Measurements from ENCODE around the gene ANO6.
"Not testable (repeated sequence)": the region's sequence is repeated elsewhere in the genome, so short reads cannot be mapped to it uniquely, and the experiment has no call there.

The ANO6 gene

GRCh38 chr12:45348311-45348710, 132.4 kb downstream of the ANO6 start:
- DNase-seq (ENCODE audit: low spot score) = no peak

GRCh38 chr12:45348986-45349385, 133.1 kb downstream of the ANO6 start:
- DNase-seq (ENCODE audit: low spot score) = no peak

DNA sequence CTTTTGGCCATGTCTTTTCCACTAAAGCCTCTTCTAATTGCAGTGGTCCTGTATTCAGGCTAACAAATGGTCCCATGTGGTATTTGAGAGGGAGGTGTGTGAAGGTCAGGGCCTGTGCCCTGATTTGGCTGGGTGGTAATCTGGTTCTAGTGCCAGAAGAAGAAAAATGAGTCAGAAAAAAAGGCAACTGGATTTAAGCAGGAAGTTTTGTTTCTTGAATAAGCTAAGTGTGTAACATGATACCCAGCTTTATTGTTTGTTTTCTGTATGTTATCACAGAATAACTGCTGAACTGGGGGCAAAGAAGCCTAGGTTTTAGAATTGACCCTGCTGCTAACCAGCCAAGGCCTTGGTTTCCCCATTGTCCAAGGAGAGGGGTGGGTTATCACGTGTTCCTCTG, 134.0 kb downstream of the ANO6 start:
- DNase-seq (ENCODE audit: low spot score) = no peak

DNA sequence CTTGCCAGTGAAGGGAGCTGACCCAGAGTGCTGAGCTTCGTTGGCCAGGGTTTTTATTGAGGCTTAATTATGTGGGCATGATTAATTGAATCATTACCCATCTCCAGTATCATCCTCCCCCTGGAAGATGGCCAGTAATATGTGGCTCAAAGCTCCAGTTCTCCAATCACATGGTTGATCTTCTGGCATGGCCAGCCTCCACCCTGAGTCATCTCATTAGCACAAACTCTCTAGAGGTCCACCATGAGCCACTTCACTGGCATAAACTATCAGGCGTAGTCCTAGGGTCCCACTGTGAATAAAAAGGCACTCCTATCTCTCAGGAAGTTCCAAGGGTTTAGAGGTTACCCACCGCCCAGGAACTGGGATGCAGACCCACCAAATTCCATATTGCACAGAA, 135.0 kb downstream of the ANO6 start:
- DNase-seq (ENCODE audit: low spot score) = no peak

DNA sequence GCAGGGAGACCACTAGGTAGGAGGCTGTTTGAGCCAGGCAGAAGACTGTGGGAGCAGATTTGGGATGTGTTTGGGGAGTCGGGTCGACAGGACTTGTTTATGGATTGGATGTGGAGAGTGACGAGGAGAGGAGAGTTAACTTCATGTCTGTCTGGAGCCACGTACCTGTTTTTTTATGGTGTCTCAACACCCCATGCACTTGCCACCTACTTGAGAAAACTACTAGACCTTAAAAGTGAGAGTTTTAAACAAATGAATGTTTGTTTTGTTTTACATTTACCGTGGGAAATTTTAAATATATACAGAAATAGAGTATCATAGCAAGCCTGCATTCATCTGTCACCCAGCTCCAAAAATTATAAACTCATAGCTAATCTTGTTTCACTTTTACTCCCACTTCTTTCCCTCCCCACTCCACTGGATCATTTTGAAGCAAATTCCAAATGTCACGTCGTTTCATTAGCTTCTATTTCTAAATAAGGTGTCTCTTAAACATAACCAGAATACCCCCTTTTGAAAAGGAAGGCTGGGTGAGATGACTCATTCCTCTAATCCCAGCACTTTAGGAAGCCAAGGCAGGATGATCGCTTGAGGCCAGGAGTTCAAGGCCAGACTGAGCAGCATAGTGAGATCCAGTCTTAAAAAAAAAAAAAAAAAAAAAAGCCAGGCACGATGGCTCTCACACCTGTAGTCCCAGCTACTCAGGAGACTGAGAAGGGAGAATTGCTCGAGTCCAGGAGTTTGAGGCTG, 136.2 kb downstream of the ANO6 start:
- DNase-seq (ENCODE audit: low spot score) = no peak

DNA sequence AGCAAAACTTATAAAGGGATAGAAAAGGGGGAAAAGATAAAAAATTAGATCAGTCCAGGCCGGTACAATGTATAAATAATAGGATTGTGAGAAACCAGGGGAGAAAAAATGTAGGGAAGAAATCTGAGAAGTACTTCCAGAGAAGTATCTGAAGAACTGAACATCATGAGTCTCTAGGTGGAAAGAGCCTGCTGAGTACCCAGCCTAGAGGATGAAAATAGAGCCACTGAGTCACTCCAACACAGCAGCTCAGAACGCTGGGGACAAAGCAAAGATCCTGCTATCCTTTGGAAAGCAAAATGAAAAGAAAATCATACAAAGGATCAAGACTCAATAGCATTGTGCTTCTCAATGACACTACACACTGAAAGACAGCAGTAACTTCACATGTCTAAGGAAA, 138.0 kb downstream of the ANO6 start:
- DNase-seq (ENCODE audit: low spot score) = no peak

DNA sequence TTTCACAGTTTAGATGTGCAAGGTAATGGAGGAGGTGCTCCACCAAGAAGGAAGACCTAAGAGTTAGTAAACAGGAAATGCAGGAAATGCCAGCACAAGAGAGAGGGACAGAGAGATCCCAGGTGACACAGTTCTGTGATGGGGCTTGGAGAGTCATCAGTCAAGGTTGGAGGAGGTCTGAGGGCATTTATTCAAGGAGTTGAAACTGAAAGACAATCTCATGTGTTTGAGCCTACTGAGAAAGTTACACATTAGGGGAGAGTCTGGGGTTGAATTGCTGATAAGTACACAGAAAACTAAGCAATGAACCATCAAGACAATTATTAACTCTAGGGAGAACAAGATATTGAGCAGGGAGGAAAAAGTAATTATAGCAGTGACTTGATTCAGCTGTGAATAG, 138.5 kb downstream of the ANO6 start:
- no peak for DNase-seq (ENCODE audit: low spot score)

- no peak for DNase-seq (ENCODE audit: low spot score)
Measured at GRCh38 chr12:45355730-45356129, 139.8 kb downstream of the ANO6 start.

GRCh38 chr12:45356822-45357538, 141.1 kb downstream of the ANO6 start:
- DNase-seq (ENCODE audit: low spot score) = no peak

DNA sequence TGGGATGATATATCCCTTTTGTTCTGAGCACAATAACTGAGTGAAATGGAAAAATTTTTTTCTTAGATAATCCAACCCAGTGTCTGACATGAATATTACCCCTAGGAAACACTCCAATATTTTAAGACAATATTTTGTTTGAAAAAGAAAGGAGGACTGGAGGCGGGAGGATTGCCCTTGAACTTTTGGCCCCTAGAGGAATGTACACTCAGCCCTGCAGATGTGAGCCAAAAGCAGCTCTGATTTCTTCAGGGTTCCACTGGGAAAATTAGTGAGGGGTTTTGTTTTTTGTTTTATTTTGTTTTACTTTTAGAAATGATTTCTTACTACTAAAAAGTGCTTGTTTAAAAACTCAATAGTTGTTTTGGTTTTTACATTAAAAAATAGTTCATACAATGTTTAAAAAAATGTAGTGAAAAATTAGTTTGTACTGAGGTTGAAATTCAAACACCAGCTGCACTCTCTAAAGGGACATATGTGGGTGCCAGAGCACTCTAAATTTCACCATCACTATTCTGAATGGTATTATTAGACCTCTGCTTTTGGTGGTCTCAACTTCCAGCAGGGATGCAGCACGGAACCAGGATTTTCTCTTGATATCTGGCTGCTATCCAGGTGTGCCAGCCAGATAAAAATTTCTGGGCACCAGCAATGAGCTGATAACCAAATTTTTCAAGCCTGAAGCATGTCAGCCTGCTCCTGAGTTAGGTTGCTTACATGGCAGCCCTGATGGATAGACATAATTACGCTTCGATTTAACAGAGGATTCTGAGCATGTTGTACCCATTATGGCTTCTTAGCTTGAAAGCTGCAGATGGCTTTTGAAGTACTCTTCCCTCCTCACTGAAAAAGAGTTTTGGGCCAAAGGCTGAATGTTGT, 141.9 kb downstream of the ANO6 start:
- DNase-seq (ENCODE audit: low spot score) = no peak

- no peak for DNase-seq (ENCODE audit: low spot score)
Measured at GRCh38 chr12:45362291-45362690, 146.4 kb downstream of the ANO6 start.

DNA sequence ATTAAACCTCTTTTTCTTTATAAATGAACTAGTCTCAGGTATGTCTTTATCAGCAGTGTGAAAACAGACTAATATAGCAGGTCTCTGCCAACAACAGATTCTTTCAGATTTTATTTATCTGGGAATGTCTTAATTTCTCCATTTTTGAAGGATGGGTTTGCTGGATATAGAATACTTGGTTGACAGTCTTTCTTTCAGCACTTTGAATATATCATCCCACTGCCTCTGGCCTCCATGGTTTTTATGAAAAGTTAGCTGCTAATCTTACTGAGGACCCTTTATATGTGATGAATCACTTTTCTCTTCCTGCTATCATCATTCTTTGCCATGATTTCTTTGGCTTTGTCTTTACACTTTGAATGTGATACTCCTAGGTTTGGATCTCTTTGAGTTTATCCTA, 148.0 kb downstream of the ANO6 start:
- no peak for DNase-seq (ENCODE audit: low spot score)

- DNase-seq (ENCODE audit: low spot score) = no peak
Measured at GRCh38 chr12:45368841-45369489, 153.1 kb downstream of the ANO6 start.

- DNase-seq (ENCODE audit: low spot score) = no peak
Measured at GRCh38 chr12:45377815-45378214, 161.9 kb downstream of the ANO6 start.

DNA sequence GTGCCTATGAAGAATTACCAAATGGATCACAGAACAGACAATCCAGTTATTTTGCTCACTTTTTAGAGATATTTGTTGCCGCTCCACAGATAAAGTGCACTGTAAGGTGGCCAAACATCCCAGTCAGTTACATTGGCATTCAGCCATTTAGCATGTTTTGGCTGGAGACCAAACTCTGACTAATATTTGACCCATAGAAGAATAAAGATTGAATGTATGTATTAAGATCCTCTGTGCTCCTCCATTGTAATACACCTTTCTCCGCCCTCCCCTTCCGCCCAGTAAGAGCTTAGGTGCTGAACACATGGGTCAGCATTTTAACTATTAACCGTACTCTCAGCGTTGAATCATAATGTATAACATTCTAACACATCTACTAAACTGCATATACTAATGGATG, 163.4 kb downstream of the ANO6 start:
- no peak for DNase-seq (ENCODE audit: low spot score)

DNA sequence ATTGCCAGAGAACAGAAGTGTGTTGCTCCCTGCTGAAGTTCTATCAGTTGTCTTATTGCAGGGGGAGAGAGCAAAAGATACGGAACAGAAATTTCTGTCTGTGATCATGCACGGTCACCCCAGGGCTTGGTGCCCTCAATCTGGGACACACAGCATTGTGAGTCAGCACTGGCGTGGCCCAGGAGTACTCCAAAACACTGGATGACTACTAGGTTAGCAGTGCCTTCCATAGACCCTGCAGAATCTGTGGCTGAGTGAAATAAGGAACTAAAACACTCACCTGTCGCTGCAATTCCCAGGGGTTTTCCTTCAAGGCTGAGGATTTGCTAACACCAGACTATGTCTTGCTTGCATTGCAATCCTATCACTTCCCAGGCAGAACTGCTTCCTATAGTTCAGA, 165.5 kb downstream of the ANO6 start:
- DNase-seq (ENCODE audit: low spot score) = no peak

GRCh38 chr12:45388545-45388944, 172.7 kb downstream of the ANO6 start:
- DNase-seq (ENCODE audit: low spot score) = no peak

DNA sequence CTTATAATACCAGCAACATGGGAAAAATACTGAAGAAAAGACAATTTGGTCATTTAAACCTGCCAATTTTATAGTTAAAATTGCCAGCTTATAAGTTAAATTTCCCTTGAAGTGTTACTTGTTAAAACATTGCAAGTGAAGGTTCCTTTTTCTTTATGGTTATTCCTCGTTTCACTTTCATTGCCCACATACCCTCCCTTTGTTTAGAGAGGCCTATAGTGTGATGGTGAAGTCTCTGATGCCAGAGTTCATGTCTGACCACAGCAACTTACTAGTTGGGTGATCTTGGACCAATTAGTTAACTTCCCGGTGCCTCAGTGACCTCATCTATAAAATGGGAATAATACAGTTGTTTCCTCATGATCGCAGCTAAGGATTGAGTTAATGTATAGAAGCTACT, 173.5 kb downstream of the ANO6 start:
- no peak for DNase-seq (ENCODE audit: low spot score)

- DNase-seq (ENCODE audit: low spot score) = not testable (repeated sequence)
Measured at GRCh38 chr12:45397499-45397898, 181.6 kb downstream of the ANO6 start.

DNA sequence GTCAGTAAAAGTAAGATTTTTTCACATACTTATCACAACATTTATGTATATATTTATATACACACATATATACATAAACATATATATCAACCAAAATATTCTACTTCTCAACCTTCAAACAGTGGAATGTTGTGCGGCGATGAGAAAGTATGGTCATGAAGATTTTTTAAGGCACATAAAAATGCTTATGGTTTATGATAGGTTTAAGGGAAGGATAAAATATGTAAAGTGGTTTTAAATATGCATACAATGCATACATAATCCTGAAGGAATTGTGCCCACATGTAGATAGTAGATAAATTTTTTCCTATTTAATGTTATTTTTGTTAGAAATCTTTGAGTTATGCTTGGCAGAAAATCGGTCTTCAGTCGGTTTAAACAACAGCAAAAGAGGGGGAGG, 182.7 kb downstream of the ANO6 start:
- no peak for DNase-seq (ENCODE audit: low spot score)

GRCh38 chr12:45400991-45401390, 185.1 kb downstream of the ANO6 start:
- no peak for DNase-seq (ENCODE audit: low spot score)

- no peak for DNase-seq (ENCODE audit: low spot score)
Measured at GRCh38 chr12:45402288-45402687, 186.4 kb downstream of the ANO6 start.
